ENCODE results near the gene PDIA6.

DNA sequence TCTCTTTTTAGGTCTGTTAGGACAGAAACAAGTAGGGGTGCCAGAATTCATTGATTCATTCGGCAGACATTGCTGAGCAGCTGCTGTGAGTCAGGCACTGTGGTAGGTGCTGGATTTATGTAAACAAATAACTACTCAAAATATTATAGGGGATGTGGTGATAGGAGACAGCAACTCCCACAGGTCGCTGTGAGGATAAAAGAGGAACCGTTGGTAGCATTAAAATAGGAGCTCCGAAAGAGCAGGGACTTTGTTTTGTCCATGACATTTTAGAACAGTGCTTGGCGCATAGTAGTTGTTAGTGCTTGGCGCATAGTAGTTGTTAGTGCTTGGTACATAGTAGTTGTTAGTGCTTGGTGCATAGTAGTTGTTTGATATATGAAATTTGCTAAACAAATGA lies 62.0 kb downstream of the PDIA6 start:
- no peak for TF ChIP-seq GATA2 (IDR thresholded peaks at IDR 0.05; ENCODE audit: low read depth, low read length)
- TF ChIP-seq GATA3 (IDR thresholded peaks at IDR 0.05; ENCODE audit: low read depth, low read length) = no peak

Measured in SH-SY5Y (cell line).